Activated gamma-delta T cell treated with Interleukin-2 at 50 U/mL for 16 hours (primary cell): Measurements from ENCODE around the gene GABRA1.

Source experiments
- DNase-seq: peaks from one replicate; pipeline ENCODE4 v3.0.0-alpha.2; 2020

GABRA1 gene

DNA sequence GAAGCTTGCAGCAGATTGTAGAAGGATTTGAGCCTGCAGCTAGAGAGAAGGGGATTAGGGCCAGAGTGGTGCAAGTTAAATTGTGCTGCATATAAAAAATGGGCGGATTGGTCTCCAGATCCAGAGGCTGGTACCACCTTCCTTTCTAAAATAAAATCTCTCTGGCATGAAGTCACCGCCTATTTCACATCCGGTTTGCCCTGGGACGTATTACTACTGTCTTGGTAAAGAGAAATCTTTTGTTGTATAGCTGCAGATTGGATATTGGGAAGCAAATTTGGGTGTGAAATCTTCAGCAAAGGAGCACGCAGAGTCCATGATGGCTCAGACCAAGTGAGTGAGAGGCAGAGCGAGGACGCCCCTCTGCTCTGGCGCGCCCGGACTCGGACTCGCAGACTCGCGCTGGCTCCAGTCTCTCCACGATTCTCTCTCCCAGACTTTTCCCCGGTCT is at the start of gene GABRA1:
Gene GABRA1 (plus strand): TSS at position 180 of the 451 bp plus-strand sequence. CDS start 2,691 bp downstream, outside the sequence.
- no peak for DNase-seq

DNA sequence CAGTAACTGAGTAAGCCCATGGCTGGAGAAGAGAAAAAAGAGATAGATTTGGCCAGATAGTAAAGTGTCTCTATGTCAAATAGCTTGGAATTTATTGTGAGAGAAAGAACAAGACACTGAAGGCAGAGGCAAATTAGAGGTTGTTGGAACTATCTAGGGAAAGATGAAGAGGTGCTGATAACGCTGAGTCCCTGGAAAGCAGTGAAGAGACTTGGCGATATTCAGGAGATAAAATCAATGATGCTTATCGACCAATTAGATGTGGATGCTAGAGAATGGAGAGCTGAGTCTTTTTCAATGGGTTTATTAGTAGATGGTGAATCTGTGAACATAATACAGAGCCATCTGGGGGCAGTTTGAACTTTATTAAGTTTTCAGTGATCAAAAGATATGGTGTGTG is 48.6 kb upstream of the GABRA1 start:
- no peak for DNase-seq

DNA sequence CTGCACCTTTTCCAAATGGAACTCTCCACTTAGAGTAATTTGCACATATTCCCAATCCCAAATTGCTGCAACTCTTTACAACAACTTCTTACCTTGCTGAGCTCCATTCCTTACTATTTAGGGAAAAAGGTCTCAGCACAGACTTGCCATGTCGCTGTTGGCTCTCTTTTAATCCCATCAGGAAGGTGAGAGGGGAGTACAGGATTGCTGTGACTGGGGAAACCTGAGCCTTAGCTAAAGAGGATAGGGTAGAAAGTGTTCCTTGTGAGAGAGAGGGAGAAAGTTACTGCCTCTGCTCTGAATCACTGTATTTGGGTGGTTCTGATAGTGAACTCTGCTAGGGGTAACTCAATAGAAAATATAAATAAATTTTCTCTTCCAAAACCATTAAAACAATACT is 43.7 kb upstream of the GABRA1 start:
- no peak for DNase-seq

DNA sequence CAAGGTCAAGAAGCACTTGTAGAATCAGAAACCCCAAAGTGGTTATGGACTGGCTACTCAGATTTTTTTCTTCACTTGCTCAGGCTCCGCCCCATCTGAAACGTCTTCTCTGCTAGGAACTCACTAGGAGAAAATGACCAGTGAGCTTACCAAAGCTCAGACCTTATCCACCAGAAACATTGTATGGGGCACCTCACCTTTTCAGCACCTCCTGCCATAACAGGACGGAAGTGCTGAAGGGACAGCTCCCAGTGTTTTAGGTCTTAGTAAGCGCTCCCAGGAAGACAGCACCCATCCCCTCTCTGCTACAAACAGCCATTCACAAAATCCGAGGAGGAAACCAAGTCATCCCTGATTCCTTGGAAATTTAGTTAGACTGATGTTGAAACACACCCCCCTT is 1.2 kb upstream of the GABRA1 start:
- DNase-seq: no peak

DNA sequence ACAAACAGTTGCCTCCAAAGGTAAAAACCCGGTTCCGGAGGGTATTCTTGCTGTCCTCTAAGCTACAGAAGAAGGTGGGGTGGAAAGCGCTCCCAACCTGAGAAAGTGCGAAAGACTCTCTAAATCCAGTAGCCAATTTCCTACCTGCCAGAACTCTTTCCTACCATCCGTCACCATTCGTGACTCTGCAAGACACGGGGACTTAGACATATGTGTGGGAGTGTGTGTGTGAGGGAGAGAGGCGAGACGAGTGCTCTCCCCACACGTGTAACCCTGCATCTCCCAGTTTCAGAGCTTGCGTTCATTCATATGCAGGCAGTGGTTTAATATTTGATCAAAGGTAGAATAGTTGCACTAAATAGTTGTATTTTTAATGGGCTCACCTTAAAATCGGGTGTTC is 473 bp upstream of the GABRA1 start:
- DNase-seq: no peak

DNA sequence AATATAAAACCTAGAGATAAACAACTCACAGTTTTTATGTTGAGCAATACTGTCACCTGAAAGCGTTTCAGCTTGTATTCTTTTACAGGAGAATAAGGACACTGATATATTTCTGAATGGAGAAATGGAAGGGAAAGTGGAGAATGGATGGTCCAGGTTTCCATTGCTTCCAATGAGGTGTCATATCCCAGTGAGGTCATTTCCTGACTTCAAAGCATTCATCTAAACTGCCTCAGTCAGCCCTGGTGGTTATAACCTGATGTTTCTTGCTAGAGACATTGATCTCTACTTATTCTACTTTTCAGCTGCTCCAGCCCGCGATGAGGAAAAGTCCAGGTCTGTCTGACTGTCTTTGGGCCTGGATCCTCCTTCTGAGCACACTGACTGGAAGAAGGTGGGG is 2.6 kb downstream of the GABRA1 start:
- no peak for DNase-seq

DNA sequence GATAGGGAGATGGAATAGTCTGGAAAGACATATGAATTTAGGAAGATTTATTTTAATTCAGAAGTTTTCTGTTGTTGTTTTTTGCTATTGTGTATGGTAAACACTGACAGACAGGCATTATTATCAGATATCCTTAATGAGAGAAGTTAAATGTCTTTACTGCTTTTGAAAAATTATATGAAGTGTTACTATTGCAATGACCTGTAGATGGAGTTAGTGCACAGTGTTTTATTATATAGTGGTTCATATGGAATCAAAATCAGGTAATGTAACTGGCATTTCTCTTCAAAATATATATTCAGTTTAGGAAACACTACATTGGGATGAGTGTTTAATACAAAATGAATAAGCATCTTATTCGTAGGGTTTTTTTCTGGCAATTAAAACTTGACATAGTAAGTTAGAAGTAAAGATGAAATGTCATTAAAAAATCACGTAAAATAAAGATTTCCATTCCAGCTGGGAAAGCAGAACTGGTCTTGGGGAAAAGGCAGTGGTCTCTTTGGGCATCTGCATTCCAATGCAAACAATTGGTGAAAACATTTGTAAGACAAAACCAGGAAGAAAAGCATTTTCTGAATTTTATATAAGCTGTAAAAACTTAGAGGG is 3.9 kb downstream of the GABRA1 start:
- DNase-seq: no peak

DNA sequence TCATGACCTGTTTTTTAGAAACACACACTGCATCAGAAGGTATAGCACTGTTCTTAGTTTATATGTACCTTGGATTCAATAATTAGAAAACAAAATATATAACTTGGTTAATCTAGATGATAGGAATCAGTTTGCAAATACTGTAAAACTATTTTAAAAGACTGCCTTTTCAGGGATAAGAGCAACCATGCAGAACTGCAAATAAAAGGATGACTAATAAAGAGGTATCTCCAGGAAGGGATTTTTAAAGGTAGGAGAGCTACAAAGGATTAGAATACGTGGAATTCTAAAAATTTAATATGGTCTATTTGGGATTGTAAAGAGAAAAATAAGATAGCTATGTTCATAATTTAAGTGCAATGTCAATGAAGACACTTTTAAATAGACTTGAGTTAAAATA is 9.4 kb downstream of the GABRA1 start:
- DNase-seq: no peak

DNA sequence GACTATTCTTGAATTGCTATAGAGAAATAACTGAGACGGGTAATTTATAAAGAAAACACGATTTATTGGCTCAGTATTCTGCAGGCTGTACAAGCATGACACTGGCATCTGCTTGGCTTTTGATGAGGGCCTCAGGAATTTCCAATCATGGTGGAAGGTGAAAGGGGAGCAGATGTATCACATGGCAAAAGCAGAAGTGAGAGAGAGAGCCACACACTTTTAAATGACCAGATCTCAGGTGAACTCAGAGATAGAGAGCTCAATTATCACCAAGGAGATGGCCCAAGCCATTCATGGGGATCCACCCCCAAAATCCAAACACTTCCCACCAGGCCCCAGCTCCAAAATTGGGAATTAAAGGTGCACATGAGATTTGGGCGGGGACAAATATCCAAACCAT is 15.3 kb downstream of the GABRA1 start:
- no peak for DNase-seq

DNA sequence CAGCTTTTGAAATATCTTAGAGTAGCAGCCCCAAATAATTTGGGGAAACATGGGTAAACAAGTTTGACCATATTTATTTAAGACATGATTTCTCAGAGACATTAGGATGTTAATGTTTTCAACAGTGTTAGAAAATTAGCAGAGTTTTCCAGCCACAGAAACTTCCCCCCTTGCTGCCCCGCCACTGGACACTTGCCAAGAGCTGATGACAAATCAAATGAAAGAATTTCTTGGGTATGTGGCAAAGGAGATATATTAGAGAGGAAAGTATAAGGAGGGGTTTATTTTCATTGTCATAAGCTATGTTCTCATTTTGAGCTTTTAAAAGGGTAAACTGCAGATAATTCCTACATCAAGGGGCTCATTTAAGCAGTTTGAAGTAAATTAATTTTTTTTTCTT is 15.9 kb downstream of the GABRA1 start:
- no peak for DNase-seq

DNA sequence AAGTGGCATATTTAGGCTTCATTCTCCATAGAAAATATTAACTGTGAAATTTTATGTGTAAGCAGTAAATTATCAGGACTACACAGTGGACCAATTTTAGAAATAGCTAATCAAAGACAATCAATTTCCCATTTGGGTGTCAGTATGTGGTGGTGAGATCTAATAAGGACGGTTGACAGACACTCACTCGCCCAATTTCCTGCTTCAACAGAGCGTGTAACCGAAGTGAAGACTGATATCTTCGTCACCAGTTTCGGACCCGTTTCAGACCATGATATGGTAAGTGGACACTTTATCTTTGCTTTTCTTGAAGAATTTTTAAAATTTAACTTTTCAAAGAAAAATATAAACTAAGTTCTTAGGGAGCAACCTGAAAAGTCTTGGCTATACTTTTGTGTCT is 17.6 kb downstream of the GABRA1 start:
- DNase-seq: no peak

DNA sequence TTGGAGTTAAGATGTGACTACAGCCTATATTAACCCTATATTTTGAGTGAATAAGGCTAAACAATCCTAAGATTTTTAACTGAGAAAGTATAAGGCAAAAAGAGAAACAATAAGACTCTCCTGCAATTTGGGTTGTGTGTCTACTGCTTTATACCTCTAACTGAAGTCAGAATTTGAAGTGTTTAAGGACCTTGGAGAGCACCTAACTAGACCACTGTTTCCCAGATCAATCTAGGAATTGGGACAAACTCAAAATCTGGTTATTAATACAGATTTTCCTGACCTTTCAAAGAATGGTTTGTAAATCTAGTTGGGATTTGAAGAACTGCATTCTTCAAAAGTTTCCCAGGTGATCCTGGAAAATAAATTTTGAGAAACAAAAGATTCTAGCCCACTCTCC is 42.1 kb downstream of the GABRA1 start:
- DNase-seq: no peak

DNA sequence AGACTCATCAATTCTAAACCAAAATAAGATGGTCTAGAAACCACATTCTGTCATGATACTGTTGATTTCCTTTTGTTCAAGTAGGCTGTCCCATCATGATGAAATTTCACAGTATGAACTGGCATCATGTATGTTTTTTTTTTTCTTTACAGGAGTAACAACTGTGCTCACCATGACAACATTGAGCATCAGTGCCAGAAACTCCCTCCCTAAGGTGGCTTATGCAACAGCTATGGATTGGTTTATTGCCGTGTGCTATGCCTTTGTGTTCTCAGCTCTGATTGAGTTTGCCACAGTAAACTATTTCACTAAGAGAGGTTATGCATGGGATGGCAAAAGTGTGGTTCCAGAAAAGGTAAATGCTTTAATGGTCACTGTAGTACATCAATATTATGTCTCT is 47.6 kb downstream of the GABRA1 start:
- DNase-seq: no peak

DNA sequence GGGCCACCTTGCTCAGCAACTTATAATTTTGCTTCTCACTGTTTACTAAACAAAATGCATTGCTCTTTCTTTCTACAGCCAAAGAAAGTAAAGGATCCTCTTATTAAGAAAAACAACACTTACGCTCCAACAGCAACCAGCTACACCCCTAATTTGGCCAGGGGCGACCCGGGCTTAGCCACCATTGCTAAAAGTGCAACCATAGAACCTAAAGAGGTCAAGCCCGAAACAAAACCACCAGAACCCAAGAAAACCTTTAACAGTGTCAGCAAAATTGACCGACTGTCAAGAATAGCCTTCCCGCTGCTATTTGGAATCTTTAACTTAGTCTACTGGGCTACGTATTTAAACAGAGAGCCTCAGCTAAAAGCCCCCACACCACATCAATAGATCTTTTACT is 49.1 kb downstream of the GABRA1 start:
- DNase-seq: no peak

DNA sequence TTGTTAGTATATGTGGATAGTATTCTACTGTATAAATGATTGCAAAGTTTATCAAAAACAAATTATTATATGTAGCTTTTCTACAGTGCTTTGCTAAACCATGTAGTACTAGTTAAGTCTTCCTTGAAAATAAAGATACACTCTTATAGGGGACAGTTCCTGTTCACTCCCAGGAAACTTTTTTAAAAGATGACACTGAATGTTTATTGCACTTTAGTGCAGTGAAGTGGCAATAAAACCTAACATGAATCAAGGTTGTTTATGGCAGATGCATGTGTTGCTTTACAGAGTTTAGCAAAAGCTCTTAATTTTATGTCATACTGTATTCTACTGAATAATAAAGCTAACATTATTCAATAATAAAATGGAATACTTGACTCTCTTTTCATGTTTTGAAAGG is 51.7 kb downstream of the GABRA1 start:
- no peak for DNase-seq

DNA sequence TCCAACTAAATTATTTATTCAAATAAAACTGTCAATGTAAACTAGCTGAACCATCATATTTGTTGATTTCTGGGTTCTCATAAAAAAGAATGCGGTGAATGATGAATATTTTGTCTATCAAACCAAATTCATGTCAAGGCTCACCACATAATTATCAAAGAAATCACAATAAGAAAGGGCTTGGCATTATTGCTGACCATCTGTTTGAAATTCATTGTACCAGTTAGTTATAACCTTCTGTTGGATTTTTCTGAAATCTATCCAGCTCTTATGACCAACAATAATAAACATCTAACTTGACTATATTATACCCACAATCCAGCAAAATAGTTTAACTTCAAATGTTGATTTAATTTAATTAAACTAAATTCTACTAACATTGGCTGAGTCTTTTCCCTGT is 53.1 kb downstream of the GABRA1 start:
- DNase-seq: no peak

DNA sequence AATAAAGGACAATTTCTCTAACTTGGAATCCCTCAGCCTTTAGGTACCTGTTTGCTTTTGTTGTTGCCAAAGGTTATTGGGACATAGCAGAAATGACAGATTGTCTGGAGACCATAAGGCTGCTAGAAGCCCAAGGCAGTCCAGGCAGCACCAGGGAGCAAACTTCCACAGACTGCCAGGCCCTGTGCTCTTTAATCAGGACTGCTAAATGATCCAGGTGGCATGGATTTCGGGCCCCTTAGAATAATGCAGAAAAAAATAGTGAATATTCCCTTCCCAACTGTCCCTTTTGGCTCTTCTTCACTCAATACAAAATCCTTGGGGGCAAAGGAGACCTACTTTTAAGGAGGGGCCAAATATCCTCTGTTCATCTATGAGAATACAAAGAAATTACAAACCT is 73.9 kb downstream of the GABRA1 start:
- no peak for DNase-seq

DNA sequence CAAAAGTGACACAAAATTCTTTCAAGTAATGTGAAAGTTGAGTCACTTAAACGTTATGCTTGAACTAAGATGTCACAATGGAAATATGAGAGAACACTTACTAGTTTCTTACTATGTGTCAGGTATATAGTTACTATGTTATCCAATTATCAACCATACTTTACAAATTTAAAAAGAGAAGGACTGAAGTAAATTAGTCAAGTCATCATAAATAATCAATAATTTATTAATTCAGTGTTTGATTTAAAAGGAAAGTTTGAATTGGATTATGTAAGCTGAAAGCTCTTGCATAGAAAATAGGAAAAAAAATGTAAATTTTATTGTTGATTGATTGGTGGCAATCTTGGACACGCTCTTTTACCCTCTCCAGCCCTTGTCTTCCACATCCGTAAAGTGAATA is 76.3 kb downstream of the GABRA1 start:
- no peak for DNase-seq

DNA sequence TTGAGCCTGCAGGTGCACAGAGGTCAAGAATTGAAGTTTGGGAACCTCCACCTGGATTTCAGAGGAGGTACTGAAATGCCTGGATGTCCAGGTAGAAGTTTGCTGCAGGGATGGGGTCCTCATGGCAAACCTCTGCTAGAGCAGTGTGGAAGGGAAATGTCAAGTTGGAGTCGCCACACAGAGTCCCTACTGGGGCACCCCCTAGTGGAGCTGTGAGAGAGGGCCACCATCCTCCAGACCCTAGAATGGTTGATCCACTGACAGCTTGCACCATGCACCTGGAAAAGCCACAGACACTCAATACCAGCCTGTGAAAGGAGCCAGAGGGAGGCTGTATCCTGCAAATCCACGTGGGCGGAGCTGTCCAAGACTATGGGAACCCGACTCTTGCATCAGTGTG is 78.0 kb downstream of the GABRA1 start:
- no peak for DNase-seq

DNA sequence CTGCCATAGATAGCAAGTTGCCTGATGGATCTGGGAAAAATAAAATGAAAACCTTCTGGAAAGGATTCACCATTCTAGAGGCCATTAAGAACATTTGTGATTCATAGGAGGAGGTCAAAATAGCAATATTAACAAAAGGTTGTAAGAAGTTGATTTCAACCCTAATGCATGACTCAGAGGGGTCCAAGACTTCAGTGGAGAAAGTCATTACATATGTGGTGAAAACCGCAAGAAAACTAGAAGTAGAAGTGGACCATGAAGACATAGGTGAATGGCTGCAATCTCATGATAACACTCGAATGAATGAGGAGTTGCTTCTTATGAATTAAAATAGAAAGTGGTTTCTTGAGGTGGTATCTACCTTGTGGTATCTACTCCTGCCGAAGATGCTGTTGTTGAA is 86.6 kb downstream of the GABRA1 start:
- no peak for DNase-seq

DNA sequence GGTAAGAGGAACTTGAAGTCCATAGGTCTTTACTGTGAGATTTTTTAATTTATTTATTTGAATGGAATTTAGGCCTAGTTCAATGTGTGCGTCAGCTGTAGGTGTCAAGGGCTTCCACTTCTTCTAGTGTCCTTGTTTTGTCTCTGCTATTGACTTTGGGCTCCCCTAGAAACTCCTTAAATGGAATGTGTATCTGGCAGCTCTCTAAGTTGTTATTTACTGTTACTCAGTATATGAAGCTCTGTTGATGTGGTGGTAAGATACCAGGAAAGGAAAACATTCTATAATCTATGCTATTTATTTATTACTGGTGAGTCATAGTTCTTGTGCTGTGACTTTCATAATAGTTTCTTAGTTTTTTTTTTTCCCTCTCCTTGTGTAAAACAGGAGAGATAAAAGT is 97.1 kb downstream of the GABRA1 start:
- no peak for DNase-seq

DNA sequence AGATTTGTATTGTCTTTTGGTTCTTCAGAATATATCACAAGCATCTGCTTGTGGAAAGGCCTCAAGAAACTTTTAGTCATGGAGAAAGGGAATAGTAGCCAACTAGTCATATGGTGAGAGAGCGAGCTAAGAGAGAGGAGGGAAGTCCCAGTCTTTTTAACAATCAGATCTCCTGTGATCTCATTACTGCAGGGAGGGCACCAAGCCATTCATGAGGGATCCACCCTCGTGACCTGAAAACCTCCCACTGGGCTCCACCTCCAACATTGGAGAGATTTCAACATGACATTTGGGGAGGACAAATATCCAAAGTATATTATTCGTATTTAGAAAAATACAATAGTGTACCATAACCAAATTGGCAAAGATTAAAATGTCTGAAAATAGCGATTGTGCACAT is 99.0 kb downstream of the GABRA1 start:
- DNase-seq: no peak
